Naive thymus-derived CD4-positive, alpha-beta T cell (primary cell): ENCODE measurements around the gene ALG12. TPM values are rescaled to one million over a fixed set of nuclear protein-coding genes. Genes with fewer than 3 reads are reported as not detected.
A peak's percentile ranks its signal among the peaks of the same experiment; 100 is the strongest.

Experiments used
- ATAC-seq: fragments of 150-1000 bp; cut with Tn5 transposase; 2 replicates; pipeline ENCODE4 v1.10.0; 2021; ENCODE audit warnings: mild to moderate bottlenecking, moderate library complexity
- CTCF ChIA-PET: fragments of 350-600 bp; sonication (Branson Sonifier 250); formaldehyde crosslinking; loops from one replicate; lab custom pipeline; 2021; ENCODE audit warnings: antibody characterized with exemption; lab: Charles Lee
- POLR2A ChIA-PET: fragments of 350-600 bp; sonication (Branson Sonifier 250); formaldehyde crosslinking; loops from one replicate; lab custom pipeline; 2021; ENCODE audit warnings: antibody characterized with exemption, inconsistent platforms; lab: Charles Lee
- DNase-seq, 9 donors: peaks; one replicate each; pipeline versions ENCODE4 v3.0.0 to v3.0.0-alpha.2; 2020 to 2022; ENCODE audit warnings: mixed read lengths in 1 of 9
- H3K27ac ChIP-seq: one replicate; pipeline ENCODE4 v1.7.0; 2013; ENCODE audit warnings: mild to moderate bottlenecking, low read depth, low read length, moderate library complexity
- H3K27me3 ChIP-seq, 2 donors: one replicate each; pipeline ENCODE4 v1.7.0; 2013; ENCODE audit warnings: low read length in 2 of 2, mild to moderate bottlenecking in 2 of 2, moderate library complexity in 2 of 2; ENCODE audit not compliant: control insufficient read depth in 2 of 2, insufficient read depth in 2 of 2
- H3K36me3 ChIP-seq, 3 experiments: 1 replicate in 2 of 3; 2 replicates in 1 of 3; pipeline ENCODE4 v1.7.0; 2013; ENCODE audit warnings: low read length in 3 of 3, mild to moderate bottlenecking in 3 of 3, moderate library complexity in 1 of 3; ENCODE audit not compliant: insufficient read depth in 3 of 3, control insufficient read depth in 2 of 3
- H3K4me1 ChIP-seq, 2 donors: one replicate each; pipeline ENCODE4 v1.7.0; 2013; ENCODE audit warnings: low read length in 2 of 2, mild to moderate bottlenecking in 2 of 2, moderate library complexity in 1 of 2; ENCODE audit not compliant: control insufficient read depth in 2 of 2, insufficient read depth in 2 of 2
- H3K4me3 ChIP-seq: 2 replicates; pipeline ENCODE4 v1.7.0; 2013; ENCODE audit warnings: mild to moderate bottlenecking, low read length
- H3K9me3 ChIP-seq, 3 experiments: 1 replicate in 2 of 3; 2 replicates in 1 of 3; pipeline ENCODE4 v1.7.0; 2013; ENCODE audit warnings: low read length in 3 of 3; ENCODE audit not compliant: control insufficient read depth in 2 of 3
- H3K27ac Mint-ChIP-seq, 9 donors: one replicate each; pipeline ENCODE4 v1.8.0; 2020 to 2022; ENCODE audit warnings: mixed read lengths in 9 of 9, mild to moderate bottlenecking in 8 of 9, moderate library complexity in 5 of 9, inconsistent platforms in 2 of 9
- H3K27me3 Mint-ChIP-seq, 5 donors: one replicate each; pipeline ENCODE4 v1.8.0; 2021 to 2022; ENCODE audit warnings: mixed read lengths in 5 of 5, mild to moderate bottlenecking in 1 of 5
- H3K36me3 Mint-ChIP-seq, 5 donors: one replicate each; pipeline ENCODE4 v1.8.0; 2020 to 2022; ENCODE audit warnings: mixed read lengths in 5 of 5, mild to moderate bottlenecking in 3 of 5, inconsistent platforms in 1 of 5
- H3K4me1 Mint-ChIP-seq, 7 donors: one replicate each; pipeline ENCODE4 v1.8.0; 2020 to 2022; ENCODE audit warnings: mixed read lengths in 7 of 7, mild to moderate bottlenecking in 3 of 7, inconsistent platforms in 1 of 7
- H3K4me3 Mint-ChIP-seq, 10 donors: one replicate each; pipeline ENCODE4 v1.8.0; 2020 to 2022; ENCODE audit warnings: mild to moderate bottlenecking in 10 of 10, mixed read lengths in 10 of 10, moderate library complexity in 6 of 10, inconsistent platforms in 2 of 10
- H3K9me3 Mint-ChIP-seq, 11 donors: one replicate each; pipeline ENCODE4 v1.8.0; 2020 to 2022; ENCODE audit warnings: mixed read lengths in 11 of 11, mild to moderate bottlenecking in 4 of 11, inconsistent platforms in 1 of 11, moderate library complexity in 1 of 11
- intact Hi-C, 2 donors: fragments of 100-400 bp; cut with micrococcal nuclease; formaldehyde crosslinking; loops; one replicate each; pipeline ENCODE4 v1.15.1; 2023
- polyA plus RNA-seq, 2 donors: library from polyadenylated mRNA; unstranded; fragments of 300-500 nt; fragmentation: Illumina TruSeq; gene quantifications; one replicate each; pipeline ENCODE4 v1.2.3, GENCODE V29; 2021
- total RNA-seq, 6 experiments: library from RNA in 5 of 6; stranded (reverse) in 5 of 6; gene quantifications; 1 replicate in 5 of 6; 2 replicates in 1 of 6; pipeline ENCODE4 v1.2.3 and lab custom pipeline; 2021 to 2026

Gene ALG12
- total and polyA plus RNA-seq, 7 experiments from 2014 or later, result 10.4 to 22.4 (median 19.5) TPM

DNA sequence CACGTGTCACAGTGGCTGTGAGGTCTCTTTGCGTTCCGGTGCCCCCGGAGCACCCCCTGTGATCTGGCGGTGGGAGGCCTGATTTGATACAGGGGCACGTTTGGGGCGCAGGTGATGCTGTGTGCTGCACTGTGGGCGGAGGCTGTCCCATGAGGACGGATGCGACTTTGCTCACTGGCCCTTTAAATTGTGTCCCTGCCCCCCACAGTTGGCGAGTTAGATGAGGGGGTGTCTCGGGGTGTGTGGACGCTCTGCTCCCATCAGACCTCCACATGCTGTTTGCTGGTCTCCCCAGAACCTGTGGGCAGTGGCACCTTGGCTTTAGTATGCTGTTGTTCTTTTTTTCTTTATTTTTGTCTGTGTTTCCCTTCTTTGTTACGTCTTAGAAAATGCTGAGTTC lies 59.4 kb downstream of the ALG12 start:
- ATAC-seq (no peak), DNase-seq (no peak)
- Mint-ChIP-seq H3K4me3 (peak overlapping the region in 1 of 10 donors; percentile 1), H3K36me3 (peaks cover 0 to 10% (median 0%) of the 10 kb centered on the region in 5 donors), H3K4me1 (peaks cover 37 to 75% (median 58%) of the 10 kb centered on the region in 7 donors), H3K27ac (peak overlapping the region in 6 of 9 donors; percentile 45 to 86 (median 59)), H3K9me3 (peaks cover 0 to 3% (median 0%) of the 10 kb centered on the region in 11 donors), H3K27me3 (peaks cover 0 to 2% (median 0%) of the 10 kb centered on the region in 5 donors)
- peaks cover 14 to 21% of the 10 kb centered on the region in 2 donors for H3K4me1 ChIP-seq
- H3K27me3 ChIP-seq, result no peaks in the 10 kb centered on the region
- H3K36me3 ChIP-seq, result no peaks in the 10 kb centered on the region
- CTCF ChIA-PET, result no interaction called here
- no peaks in the 10 kb centered on the region for H3K9me3 ChIP-seq
- H3K27ac ChIP-seq, result no peak overlapping the region
- intact Hi-C loops, result no loop called here
- H3K4me3 ChIP-seq, result no peak overlapping the region
- POLR2A ChIA-PET, result interaction anchor here (0.9 to 1.4 kb wide), 4 partner anchors 10 to 35 kb away, joined by 3 read pairs; no protein-coding TSS in a partner anchor

DNA sequence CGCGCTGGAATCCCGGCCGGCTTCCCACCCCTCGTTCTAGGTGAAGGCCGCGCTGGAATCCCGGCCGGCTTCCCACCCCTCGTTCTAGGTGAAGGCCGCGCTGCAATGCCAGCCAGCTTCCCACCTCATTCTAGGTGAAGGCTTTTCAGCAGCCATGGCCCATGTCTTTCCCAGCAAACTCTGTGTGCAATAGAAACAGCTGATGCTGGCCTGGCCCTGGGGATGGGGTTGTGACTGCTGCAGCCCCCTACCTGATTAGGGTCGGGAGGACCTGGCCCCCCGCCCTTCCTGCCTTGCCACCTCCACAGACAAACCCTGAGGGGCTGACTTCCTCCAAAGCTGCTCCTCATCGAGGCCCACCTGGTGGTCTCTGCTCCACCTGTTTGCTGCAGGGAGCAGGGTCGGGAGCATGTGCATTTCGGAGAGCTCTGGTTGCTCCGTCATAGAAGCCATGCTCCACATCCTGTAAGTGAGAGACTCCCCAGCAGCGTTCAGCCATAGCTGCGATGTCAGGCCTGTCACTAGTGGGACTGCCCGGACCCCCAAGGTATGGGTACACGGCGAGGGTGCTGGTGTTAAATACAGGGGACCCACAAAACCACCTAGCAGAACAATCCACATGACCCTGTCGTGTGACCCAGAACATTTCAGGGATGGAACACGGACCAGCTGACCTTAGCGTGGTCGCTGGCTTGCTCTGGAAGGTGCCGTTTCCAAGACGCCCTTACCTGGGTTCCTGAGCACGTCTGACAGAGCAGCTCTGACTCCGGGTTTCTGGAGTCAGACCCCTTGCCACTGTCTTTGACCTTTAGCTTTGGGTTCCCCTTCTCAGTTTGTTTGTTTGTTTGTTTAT lies 61.2 kb downstream of the ALG12 start:
- DNase-seq (no peak), ATAC-seq (no peak)
- intact Hi-C loops, result no loop called here
- Mint-ChIP-seq H3K4me3 (peak overlapping the region in 1 of 10 donors; percentile 63), H3K27ac (peak overlapping the region in 2 of 9 donors; percentile 9 to 62), H3K27me3 (peaks cover 0 to 2% (median 0%) of the 10 kb centered on the region in 5 donors), H3K4me1 (peaks cover 35 to 68% (median 54%) of the 10 kb centered on the region in 7 donors), H3K36me3 (peaks cover 0 to 9% (median 0%) of the 10 kb centered on the region in 5 donors), H3K9me3 (peaks cover 0 to 3% (median 0%) of the 10 kb centered on the region in 11 donors)
- peaks cover 14 to 25% of the 10 kb centered on the region in 2 donors for H3K4me1 ChIP-seq
- no peaks in the 10 kb centered on the region for H3K36me3 ChIP-seq
- H3K27ac ChIP-seq, result no peak overlapping the region
- no peak overlapping the region for H3K4me3 ChIP-seq
- ChIA-PET CTCF (interaction anchor here (0.5 kb wide), 1 partner anchor 19 kb away, joined by 3 read pairs; no protein-coding TSS in a partner anchor), POLR2A (interaction anchor here (0.7 to 1.8 kb wide), 4 partner anchors 23 to 78 kb away, joined by 3 to 8 read pairs (median 5); partner anchors contain the start of genes ALG12 and CRELD2)
- no peaks in the 10 kb centered on the region for H3K9me3 ChIP-seq
- H3K27me3 ChIP-seq, result no peaks in the 10 kb centered on the region

GRCh38 chr22:49856343-49856742 lies 61.9 kb downstream of the ALG12 start:
- no peaks in the 10 kb centered on the region for H3K9me3 ChIP-seq
- Mint-ChIP-seq H3K27ac (peak overlapping the region in 5 of 9 donors; percentile 60 to 95 (median 87)), H3K4me3 (peak overlapping the region in 8 of 10 donors; percentile 53 to 99 (median 96)), H3K27me3 (peaks cover 0 to 2% (median 0%) of the 10 kb centered on the region in 5 donors), H3K4me1 (peaks cover 33 to 67% (median 54%) of the 10 kb centered on the region in 7 donors), H3K9me3 (peaks cover 0 to 3% (median 0%) of the 10 kb centered on the region in 11 donors), H3K36me3 (peaks cover 0 to 9% (median 0%) of the 10 kb centered on the region in 5 donors)
- no peak overlapping the region for H3K4me3 ChIP-seq
- no peaks in the 10 kb centered on the region for H3K27me3 ChIP-seq
- peaks cover 14 to 25% of the 10 kb centered on the region in 2 donors for H3K4me1 ChIP-seq
- intact Hi-C loops, result no loop called here
- no peaks in the 10 kb centered on the region for H3K36me3 ChIP-seq
- H3K27ac ChIP-seq, result no peak overlapping the region
- DNase-seq (no peak), ATAC-seq (no peak)
- CTCF ChIA-PET, result no interaction called here
- POLR2A ChIA-PET, result interaction anchor here (1.1 to 2.6 kb wide), 4 partner anchors 24 to 62 kb away, joined by 3 to 21 read pairs (median 6); partner anchors contain the start of genes ALG12 and CRELD2

GRCh38 chr22:49855251-49855911 lies 62.9 kb downstream of the ALG12 start:
- H3K36me3 Mint-ChIP-seq, result peaks cover 0 to 9% (median 0%) of the 10 kb centered on the region in 5 donors
- DNase-seq (peak in 4 of 9 donors; percentile 28 to 45 (median 40)), ATAC-seq (no peak)
- Histone ChIP-seq H3K27me3 (no peaks in the 10 kb centered on the region), H3K4me1 (peaks cover 14 to 25% of the 10 kb centered on the region in 2 donors), H3K9me3 (no peaks in the 10 kb centered on the region), H3K27ac (peak overlapping the region; percentile 69), H3K4me3 (peak overlapping the region; percentile 56), H3K36me3 (no peaks in the 10 kb centered on the region)
- H3K27ac Mint-ChIP-seq, result peak overlapping the region; percentile 40 to 97 (median 92)
- H3K4me1 Mint-ChIP-seq, result peaks cover 35 to 68% (median 58%) of the 10 kb centered on the region in 7 donors
- H3K27me3 Mint-ChIP-seq, result peaks cover 0 to 8% (median 0%) of the 10 kb centered on the region in 5 donors
- H3K9me3 Mint-ChIP-seq, result peaks cover 0 to 3% (median 0%) of the 10 kb centered on the region in 11 donors
- intact Hi-C loops, result loop anchor here in 1 of 2 donors (2.0 kb wide), 1 partner anchor 89 kb away; no protein-coding TSS in a partner anchor
- peak overlapping the region; percentile 90 to 99 (median 96) for H3K4me3 Mint-ChIP-seq
- CTCF ChIA-PET, result interaction anchor here (0.8 to 1.2 kb wide), 4 partner anchors 9 to 68 kb away, joined by 3 to 5 read pairs (median 4); no protein-coding TSS in a partner anchor
- POLR2A ChIA-PET, result interaction anchor here (0.6 to 2.6 kb wide), 13 partner anchors 9 to 71 kb away, joined by 3 to 21 read pairs (median 5); partner anchors contain the start of genes ALG12 and CRELD2

GRCh38 chr22:49853981-49854831 lies 64.0 kb downstream of the ALG12 start:
- peaks cover 0 to 8% (median 0%) of the 10 kb centered on the region in 5 donors for H3K36me3 Mint-ChIP-seq
- peaks cover 0 to 16% (median 0%) of the 10 kb centered on the region in 5 donors for H3K27me3 Mint-ChIP-seq
- POLR2A ChIA-PET, result interaction anchor here (0.6 to 2.6 kb wide), 10 partner anchors 10 to 87 kb away, joined by 3 to 21 read pairs (median 6); partner anchors contain the start of genes ALG12 and CRELD2
- peak overlapping the region; percentile 86 to 97 (median 93) for H3K27ac Mint-ChIP-seq
- peaks cover 0 to 3% (median 0%) of the 10 kb centered on the region in 11 donors for H3K9me3 Mint-ChIP-seq
- Histone ChIP-seq H3K9me3 (no peaks in the 10 kb centered on the region), H3K4me3 (peak overlapping the region; percentile 56), H3K27me3 (no peaks in the 10 kb centered on the region), H3K36me3 (no peaks in the 10 kb centered on the region), H3K27ac (peak overlapping the region; percentile 69), H3K4me1 (peaks cover 14 to 31% of the 10 kb centered on the region in 2 donors)
- CTCF ChIA-PET, result interaction anchor here (1.0 to 1.2 kb wide), 3 partner anchors 8 to 70 kb away, joined by 3 to 5 read pairs (median 4); no protein-coding TSS in a partner anchor
- DNase-seq, result peak in 5 of 9 donors; percentile 31 to 45 (median 34)
- H3K4me3 Mint-ChIP-seq, result peak overlapping the region; percentile 90 to 99 (median 96)
- intact Hi-C loops, result loop anchor here (1.0 to 5.0 kb wide), 11 partner anchors 15 to 338 kb away; partner anchors contain the start of genes ALG12 (in 2 of the 2), CRELD2 (in 2 of the 2), BRD1 (in 1 of the 2) and PIM3 (in 1 of the 2)
- H3K4me1 Mint-ChIP-seq, result peaks cover 39 to 72% (median 56%) of the 10 kb centered on the region in 7 donors
- no peak for ATAC-seq
